GM15510 (cell line): Measurements from ENCODE around the gene PCDHGC4.

Experiments
- POLR2A ChIP-seq: IDR thresholded peaks from 3 replicates; pipeline ENCODE4 v1.6.1; 2011; ENCODE audit warnings: borderline replicate concordance; ENCODE audit not compliant: insufficient read length; ENCODE audit errors: extremely low read depth

PCDHGC4 gene

GRCh38 chr5:141503681-141504080 lies 18.9 kb downstream of the PCDHGC4 start:
- no peak for TF ChIP-seq POLR2A

GRCh38 chr5:141504216-141504615 lies 19.4 kb downstream of the PCDHGC4 start:
- TF ChIP-seq POLR2A, result no peak

- no peak for TF ChIP-seq POLR2A
These were observed 21.7 kb downstream of the PCDHGC4 start for GRCh38 chr5:141506381-141507155.

- peak; percentile 11 for TF ChIP-seq POLR2A
These were observed 22.7 kb downstream of the PCDHGC4 start for GRCh38 chr5:141507387-141508091.

- TF ChIP-seq POLR2A, result no peak
These were observed 23.6 kb downstream of the PCDHGC4 start for GRCh38 chr5:141508440-141508797.

- no peak for TF ChIP-seq POLR2A
These were observed 24.2 kb downstream of the PCDHGC4 start for GRCh38 chr5:141508798-141509611.

GRCh38 chr5:141510160-141510559 lies 25.3 kb downstream of the PCDHGC4 start:
- no peak for TF ChIP-seq POLR2A

- TF ChIP-seq POLR2A, result peak; percentile 71
These were observed 26.2 kb downstream of the PCDHGC4 start for GRCh38 chr5:141510850-141511601.

- no peak for TF ChIP-seq POLR2A
These were observed 27.0 kb downstream of the PCDHGC4 start for GRCh38 chr5:141511771-141512325.

- no peak for TF ChIP-seq POLR2A
These were observed 27.6 kb downstream of the PCDHGC4 start for GRCh38 chr5:141512390-141512910.

GRCh38 chr5:141512911-141513626 lies 28.2 kb downstream of the PCDHGC4 start:
- TF ChIP-seq POLR2A, result no peak

- no peak for TF ChIP-seq POLR2A
These were observed 28.9 kb downstream of the PCDHGC4 start for GRCh38 chr5:141513627-141514329.
